Activated naive CD4-positive, alpha-beta T cell treated with anti-CD3 and anti-CD28 coated beads, Interleukin-2, amount 50 U/mL, for 72 hours (primary cell): ENCODE measurements around the gene VAC14. TPM values are rescaled to one million over a fixed set of nuclear protein-coding genes. Genes with fewer than 3 reads are reported as not detected.

ENCODE experiments used
- ATAC-seq, 2 donors: fragments of 150-1000 bp; cut with Tn5 transposase; 2 replicates each; pipeline ENCODE4 v1.10.0; 2021; ENCODE audit warnings: mild to moderate bottlenecking in 2 of 2, moderate library complexity in 2 of 2
- DNase-seq, 2 donors: peaks; one replicate each; pipeline ENCODE4 v3.0.0; 2021 to 2022; ENCODE audit warnings: low spot score in 2 of 2
- H3K27ac Mint-ChIP-seq, 2 donors: one replicate each; pipeline ENCODE4 v1.8.0; 2022; ENCODE audit warnings: mild to moderate bottlenecking in 2 of 2, mixed read lengths in 2 of 2
- H3K36me3 Mint-ChIP-seq, 2 donors: one replicate each; pipeline ENCODE4 v1.8.0; 2022; ENCODE audit warnings: mixed read lengths in 2 of 2
- H3K9me3 Mint-ChIP-seq, 2 donors: one replicate each; pipeline ENCODE4 v1.8.0; 2022; ENCODE audit warnings: mixed read lengths in 2 of 2
- total RNA-seq, 2 donors: library from RNA; stranded (reverse); gene quantifications; one replicate each; pipeline ENCODE4 v1.2.3, GENCODE V29; 2022

The VAC14 gene
- total RNA-seq, 2 donors from 2014 or later = 22.5 to 28.8 TPM

DNA sequence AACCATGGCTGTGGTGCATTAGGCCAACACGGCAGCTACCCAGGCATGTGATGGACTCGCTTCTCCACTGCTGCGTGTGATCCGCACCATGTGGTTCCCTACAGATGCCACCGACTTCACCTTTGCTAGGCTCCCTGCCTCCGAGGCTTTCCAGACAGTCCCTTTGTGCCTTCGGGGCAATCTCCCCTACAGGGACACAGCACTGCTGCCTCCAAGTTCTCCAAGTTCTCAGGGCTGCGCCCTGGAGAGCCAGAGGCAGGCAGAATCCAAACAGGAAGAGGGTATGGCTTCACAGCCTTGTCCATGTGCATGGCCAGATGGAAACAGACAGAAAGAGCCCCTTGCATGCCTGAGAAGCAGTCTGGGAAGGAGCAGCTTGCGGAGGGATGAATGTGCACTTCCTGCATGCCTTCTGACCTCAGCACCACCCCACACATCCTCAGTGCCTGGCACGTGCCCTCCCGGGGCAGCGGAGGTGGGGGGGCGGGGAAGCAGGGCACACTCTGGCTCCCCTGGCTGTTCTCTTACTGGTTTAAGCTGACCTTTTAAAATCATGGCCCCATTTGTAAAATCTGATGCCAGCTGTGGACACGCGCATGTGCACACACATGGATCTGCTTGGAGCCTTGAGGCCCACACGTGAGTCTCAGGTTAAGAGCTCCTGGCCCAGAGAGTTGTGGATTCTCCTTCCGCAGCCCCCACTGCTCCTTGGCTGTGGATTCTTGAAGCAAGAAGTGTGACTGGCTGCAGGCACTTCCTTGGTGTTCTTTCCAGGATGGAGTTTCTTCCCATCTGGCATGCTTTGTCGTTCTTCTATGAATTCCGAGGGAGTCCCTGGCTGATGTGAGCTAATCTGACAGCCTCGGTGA is 59.8 kb downstream of the VAC14 start:
- Mint-ChIP-seq H3K9me3 (no peaks in the 10 kb centered on the region), H3K27ac (peak overlapping the region; percentile 89 to 98), H3K36me3 (peaks cover 16 to 22% of the 10 kb centered on the region in 2 donors)
- peak in 1 of 2 donors; percentile 3 for ATAC-seq
- DNase-seq = no peak

DNA sequence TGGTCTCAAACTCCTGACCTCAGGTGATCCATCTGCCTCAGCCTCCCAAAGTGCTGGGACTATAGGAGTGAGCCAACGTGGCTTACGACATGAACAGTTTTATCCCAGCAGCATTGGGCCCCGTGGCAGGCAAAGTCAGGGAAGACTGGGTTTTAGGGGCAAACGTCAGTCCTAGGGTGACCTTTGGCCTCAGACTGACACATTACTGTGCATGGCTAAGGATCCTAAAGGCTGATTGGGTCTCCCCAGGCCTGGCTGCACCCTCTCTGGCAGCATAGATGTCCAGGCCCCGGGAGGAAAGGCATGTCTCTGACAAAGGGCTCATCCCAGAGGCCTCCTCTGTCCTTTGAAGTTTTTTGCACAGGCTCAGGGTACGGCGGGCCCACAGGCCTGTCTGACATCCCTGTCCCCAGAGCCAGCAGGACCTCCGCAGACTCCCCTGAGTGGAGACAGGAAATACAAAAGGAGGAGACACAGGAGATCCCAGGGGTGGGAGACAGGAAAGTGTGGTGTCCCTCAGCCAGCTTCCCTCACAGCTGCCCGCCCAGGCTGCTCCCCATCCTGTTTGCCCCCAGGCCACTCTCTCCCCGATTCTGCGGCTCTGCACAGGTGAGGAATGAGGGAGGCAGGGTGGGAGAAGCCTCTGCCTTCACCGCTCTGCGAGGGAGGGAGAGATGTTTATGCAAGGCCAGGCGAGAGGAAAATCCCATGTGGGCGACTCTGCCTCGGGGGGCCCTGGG is 60.6 kb downstream of the VAC14 start:
- DNase-seq (no peak), ATAC-seq (no peak)
- Mint-ChIP-seq H3K9me3 (no peaks in the 10 kb centered on the region), H3K36me3 (peaks cover 16 to 22% of the 10 kb centered on the region in 2 donors), H3K27ac (peak overlapping the region; percentile 89 to 98)

DNA sequence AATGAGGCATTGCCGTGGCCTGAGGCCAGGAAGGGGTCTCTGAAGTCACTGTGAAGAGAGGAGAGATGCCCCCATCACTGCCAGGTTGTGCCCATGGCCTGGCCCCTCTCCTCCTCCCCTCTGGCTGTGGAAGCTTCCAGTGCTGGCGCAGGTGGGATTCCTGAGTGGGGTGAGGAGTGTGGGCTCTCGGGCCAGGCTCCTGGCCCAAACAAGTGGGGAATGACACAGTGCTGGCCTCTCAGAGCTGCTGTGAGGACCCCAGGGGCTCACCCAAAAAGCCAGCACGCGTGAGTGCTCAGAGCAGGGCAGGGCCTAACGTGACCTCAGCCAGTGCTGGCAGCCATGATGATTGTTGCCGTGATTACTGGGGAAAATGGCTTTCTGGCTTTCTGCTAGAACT is 61.6 kb downstream of the VAC14 start:
- DNase-seq (no peak), ATAC-seq (no peak)
- Mint-ChIP-seq H3K36me3 (peaks cover 20 to 22% of the 10 kb centered on the region in 2 donors), H3K9me3 (no peaks in the 10 kb centered on the region), H3K27ac (peak overlapping the region; percentile 88 to 98)

DNA sequence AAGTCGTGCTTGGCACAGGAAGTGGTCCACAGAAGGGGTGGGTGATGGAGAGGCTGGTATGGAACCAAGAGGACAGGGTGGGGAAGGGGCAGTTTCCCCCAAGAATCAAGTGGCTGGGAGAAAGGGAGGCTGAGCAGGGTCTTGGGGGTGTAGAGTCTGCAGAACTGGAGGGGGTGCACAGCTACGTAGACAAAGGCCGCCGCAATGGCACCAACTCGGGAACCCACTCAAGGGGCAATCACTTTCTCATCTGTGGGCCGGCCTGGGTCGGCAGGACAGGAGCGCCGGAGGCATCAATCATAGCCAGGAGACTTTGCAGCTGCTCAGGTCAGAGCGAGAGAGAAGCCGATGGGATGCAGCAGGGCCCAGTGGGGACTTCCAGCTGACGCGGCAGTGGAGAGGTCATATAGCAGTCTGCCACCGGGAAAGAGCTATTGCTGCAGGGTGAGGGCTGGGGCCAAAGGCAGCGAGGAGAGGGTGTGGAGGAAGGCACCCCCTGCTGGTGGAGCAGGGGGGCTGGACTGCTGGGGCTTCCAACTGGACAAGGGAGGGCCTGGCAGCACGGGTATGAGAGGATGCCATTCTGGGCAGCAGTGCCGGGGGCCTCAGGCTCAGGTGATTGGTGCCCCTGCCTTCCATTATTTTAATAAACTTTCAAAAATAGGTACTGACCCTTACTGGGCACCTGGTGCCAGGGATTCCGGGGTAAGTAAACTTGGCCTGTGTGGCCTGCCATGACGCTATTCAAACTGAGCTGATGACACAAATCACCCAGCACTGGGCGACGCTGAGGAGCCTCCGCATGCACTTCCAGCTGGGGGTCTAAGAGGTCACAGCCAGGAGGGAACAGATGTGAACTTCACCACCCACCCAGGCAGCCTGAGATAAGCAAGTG is 62.6 kb downstream of the VAC14 start:
- ATAC-seq (peak; percentile 10 to 11), DNase-seq (peak in 1 of 2 donors; percentile 48)
- Mint-ChIP-seq H3K9me3 (no peaks in the 10 kb centered on the region), H3K27ac (peak overlapping the region; percentile 96 to 98), H3K36me3 (peaks cover 9 to 15% of the 10 kb centered on the region in 2 donors)

DNA sequence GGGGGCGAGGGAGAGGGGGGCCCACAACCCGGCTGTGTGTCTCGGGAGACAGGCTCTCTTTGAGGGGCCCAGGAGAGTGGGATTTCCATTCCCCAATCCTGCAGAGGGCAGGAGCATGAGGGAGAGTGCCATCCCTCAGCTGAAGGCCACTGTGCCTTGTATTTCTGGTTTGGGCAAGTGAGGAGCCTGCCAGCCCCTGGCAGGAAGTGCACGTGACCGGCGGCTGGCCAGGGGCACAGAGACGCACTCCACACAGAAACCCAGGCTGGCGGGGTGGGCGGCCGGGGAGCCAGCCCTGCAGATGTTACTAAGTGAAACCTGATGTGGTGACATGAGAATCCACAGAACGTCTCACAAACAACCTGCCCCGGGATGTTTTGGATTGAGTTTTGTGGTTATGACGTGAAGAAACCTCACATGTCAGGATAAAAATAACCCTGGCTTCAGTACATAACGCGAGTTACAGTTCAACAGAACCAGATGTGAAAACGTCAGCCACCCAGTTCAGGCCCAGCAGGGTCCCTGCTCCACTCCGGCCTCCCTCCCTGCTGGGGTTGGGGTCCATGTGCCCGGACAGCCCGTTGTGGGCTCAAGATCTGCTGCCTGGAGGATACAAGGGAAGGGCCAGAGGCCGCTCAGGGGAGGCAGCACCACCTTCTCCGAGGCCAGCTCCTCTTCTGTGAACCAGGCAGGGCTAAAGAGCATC is 63.4 kb downstream of the VAC14 start:
- H3K9me3 Mint-ChIP-seq = no peaks in the 10 kb centered on the region
- peak; percentile 81 to 91 for DNase-seq
- ATAC-seq = peak; percentile 90 to 96

DNA sequence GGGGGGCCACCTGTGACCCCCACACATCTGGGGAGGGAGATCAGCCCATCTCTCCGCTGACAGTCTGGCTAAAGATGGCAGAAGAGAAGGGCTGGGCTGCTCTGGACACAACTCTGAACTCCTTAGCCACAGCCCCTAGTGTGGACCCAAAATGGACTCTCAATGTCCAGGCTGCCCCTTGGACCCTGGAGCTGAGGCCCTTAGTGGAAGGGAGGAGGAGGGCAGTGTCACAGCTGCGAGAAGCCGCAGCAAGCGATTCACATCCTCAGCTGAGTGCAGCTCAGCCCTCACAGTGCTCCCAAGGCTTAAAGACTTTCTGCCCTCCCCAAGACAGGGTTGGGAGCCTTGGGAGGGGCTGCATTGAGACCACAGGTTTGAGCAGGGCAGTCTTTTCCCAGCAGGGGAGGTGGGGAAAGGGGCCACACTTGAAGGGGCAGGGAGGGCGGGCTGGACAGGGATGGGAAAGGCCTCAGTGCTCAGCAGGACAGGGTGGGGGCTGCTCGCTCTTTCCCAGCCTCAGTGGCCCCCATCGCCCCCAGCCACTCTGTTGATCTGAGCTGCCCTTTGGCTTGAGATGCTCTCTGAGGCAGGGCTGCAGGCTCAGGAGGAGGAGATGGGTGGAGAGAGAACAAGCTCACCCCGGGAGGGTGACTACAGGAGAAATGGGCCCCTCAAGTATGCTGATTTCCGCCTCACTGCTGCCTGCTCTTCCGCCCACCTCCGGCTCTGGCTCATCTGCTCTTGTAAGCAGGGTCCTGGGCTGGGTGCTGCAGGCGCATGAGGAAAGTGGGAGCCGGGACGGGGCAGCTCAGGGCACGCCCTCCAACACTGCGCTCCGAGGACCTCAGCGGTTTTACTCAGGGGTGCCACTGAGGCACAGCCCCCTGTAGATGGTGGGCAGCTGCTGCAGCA is 64.2 kb downstream of the VAC14 start:
- Mint-ChIP-seq H3K27ac (peak overlapping the region; percentile 96 to 98), H3K9me3 (no peaks in the 10 kb centered on the region), H3K36me3 (peaks cover 0 to 6% of the 10 kb centered on the region in 2 donors)
- DNase-seq = no peak
- ATAC-seq = peak; percentile 2 to 12

More for the DNA sequence above, 63.4 kb downstream of the VAC14 start:
- peak overlapping the region; percentile 96 to 98 for H3K27ac Mint-ChIP-seq
- H3K36me3 Mint-ChIP-seq = peaks cover 1 to 7% of the 10 kb centered on the region in 2 donors

DNA sequence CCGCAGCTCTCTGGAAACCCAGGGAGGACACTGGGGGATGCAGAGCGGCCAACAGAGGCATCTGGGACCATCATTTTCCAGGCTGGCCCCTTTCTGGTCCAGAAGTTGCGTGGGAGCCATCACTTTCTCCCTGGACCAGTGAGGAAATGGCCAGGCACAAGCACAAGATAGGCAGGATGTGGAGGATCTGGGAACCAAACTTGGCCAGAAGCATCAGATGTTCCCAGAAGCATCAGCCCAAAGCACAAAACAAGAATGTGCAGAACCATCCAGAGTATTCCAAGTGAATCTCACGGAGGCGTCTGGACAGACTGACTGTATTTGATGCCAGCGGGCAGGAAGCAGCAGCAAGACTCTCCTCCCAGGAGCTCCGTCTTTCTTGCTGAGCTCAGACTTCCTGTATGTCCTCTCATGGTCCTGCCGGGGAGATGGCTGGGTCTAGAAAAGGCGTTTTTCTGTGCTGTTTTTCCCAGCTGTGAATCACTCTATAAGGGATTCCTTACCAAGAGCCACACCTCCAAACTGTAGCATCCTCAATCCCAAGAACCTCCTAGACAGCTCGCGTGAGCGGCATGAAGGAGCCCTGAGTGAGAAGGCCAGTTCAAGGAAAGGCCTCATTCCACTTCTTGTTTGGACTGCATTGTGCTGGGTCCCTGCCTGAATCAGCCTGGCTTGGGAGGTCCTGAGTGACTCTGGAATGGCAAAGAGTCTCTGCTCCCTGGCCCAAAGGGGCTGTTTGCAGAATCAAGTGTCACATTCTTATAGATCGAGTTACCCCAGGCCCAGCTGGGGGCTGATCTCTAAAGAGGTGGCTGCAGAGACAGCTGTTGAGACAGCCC is 65.6 kb downstream of the VAC14 start:
- DNase-seq (no peak), ATAC-seq (no peak)
- peak overlapping the region in 1 of 2 donors; percentile 98 for H3K27ac Mint-ChIP-seq

DNA sequence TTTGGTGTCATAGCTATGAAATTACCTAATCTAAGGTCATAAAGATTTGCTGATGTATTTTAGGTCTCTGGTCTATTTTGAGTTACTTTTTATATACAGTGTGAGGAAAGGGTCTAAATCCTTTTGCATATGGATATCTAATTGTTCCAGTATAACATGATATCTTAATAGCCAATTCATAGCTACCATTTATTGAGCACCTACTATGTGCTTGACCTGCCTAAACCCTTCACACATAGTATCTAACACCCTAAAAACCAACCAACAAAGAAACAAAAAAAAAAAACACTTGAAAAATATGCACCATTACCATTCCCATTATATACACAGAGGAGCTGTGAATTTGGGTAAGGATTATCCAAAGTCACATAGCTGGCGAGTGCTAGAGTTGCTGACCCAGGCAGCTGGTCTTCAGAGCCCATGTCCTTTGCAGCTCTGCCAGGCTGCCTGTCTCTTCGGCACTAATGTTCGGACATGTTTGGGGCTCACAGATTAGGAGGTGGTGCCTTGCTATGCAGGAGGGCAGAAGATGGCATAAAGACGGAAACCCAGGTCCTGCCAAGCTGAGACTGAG is 66.3 kb downstream of the VAC14 start:
- Mint-ChIP-seq H3K27ac (peak overlapping the region in 1 of 2 donors; percentile 98), H3K36me3 (peaks cover 0 to 6% of the 10 kb centered on the region in 2 donors), H3K9me3 (no peaks in the 10 kb centered on the region)
- ATAC-seq (no peak), DNase-seq (no peak)

More for the DNA sequence above, 65.6 kb downstream of the VAC14 start:
- Mint-ChIP-seq H3K9me3 (no peaks in the 10 kb centered on the region), H3K36me3 (peaks cover 0 to 6% of the 10 kb centered on the region in 2 donors)

DNA sequence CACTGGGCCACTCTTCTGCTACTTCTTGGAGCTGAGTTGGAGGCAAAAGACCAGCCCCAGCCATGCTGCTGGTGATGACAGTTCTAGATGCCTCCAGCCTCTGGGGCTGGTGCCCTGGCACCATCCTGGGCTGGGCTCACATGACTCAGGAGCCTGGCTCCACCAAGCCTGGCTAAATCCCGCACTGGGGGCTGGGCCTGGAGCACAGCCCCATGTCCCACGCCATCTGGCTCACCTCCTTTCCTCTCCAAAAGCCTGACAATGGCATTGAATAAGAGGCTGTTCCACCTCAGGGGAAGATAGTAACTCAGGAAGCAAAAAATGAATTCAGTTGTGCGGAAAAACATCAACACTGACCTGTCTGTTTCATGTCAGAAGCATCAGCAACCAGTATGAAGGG is 70.0 kb downstream of the VAC14 start:
- Mint-ChIP-seq H3K27ac (peak overlapping the region; percentile 73 to 74), H3K9me3 (no peaks in the 10 kb centered on the region), H3K36me3 (peaks cover 6% of the 10 kb centered on the region in 2 donors)
- ATAC-seq (no peak), DNase-seq (no peak)

DNA sequence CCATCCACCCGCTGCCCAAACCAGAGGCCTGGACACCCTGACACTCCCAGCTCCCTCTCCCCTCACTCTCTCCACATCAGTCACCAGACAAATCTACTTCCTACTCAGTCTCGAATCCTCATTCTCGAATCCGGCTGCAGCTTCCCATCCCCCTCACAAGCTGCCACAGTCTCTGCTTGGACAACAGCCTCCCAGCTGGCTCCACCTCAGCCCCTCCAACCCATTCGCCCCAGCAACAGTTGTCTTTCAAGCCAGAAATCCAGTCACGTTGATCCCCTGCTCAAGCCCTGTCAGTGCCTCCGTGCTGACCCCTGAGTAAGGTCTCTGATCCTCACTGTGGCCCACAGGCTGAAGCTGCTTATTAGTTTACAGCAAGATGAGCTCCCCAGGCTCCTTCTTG is 70.9 kb downstream of the VAC14 start:
- H3K9me3 Mint-ChIP-seq = no peaks in the 10 kb centered on the region
- peaks cover 5 to 6% of the 10 kb centered on the region in 2 donors for H3K36me3 Mint-ChIP-seq
- DNase-seq = no peak
- peak overlapping the region; percentile 2 to 66 for H3K27ac Mint-ChIP-seq
- no peak for ATAC-seq

DNA sequence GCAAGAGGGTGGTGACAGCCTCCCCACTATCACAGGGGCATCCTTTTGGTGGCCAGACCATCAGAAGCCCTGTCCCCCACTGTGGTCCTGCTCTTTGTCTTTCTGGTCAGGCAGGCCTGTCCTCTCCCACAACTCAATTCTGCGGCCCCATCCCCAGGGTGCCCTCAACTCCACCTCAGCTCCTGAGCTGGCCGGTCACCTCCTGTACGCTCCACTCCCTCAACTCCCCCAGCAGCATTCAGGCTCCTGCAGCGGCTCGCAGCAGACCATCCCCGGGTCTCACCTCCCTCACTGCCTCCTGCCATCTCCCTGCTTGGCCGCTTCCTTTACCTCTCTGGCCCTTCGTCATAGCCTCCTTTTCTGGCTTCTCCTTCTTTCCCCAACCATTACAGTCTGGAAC is 71.7 kb downstream of the VAC14 start:
- peak overlapping the region in 1 of 2 donors; percentile 2 for H3K27ac Mint-ChIP-seq
- H3K9me3 Mint-ChIP-seq = no peaks in the 10 kb centered on the region
- no peak for DNase-seq
- H3K36me3 Mint-ChIP-seq = peaks cover 0 to 6% of the 10 kb centered on the region in 2 donors
- ATAC-seq = no peak

DNA sequence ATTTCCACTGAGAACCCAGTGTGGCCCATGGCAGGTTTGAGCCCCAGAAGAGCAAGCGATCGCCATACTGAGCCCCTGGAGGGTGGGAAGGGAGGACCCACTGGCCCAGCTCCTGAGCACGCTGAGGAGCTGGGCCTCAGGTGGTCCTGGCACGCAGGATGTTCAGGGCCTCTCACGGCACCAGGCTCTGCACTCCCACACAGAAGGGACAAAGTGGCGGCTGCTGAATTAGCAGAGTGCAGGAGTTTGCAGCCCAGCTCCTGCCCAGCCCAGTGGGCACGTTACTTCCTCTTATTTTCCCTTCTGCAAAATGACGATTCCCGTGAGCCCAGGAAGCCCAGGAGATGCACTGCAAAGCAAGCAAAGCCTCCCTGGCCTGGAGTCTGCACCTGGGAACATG is 72.8 kb downstream of the VAC14 start:
- Mint-ChIP-seq H3K36me3 (peaks cover 0 to 6% of the 10 kb centered on the region in 2 donors), H3K9me3 (no peaks in the 10 kb centered on the region), H3K27ac (no peak overlapping the region)
- ATAC-seq = no peak
- no peak for DNase-seq

DNA sequence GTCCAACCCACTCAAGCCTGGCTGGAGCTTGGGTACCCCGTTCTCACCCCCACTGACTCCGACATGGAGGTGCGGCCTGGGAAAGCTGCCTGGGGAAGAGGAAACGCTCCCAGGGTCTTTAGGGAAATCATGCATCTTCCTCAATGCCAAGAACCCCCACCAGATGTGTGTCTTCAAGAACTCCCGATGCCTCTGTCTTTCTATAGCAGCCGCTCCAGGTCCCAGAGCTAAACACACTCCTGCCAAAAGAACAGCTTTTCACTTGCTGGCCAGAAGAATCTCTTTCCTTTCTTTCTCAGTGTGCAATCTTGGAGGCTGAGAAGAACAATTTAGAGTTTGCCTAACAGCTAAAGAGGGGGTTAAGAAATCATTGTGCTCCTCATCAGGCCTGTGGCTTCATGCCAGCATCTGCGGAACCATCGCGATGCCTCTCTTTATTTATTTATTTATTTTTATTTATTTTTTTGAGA is 74.0 kb downstream of the VAC14 start:
- Mint-ChIP-seq H3K9me3 (no peaks in the 10 kb centered on the region), H3K36me3 (peaks cover 0 to 6% of the 10 kb centered on the region in 2 donors), H3K27ac (no peak overlapping the region)
- DNase-seq (no peak), ATAC-seq (no peak)
